HL-60/S4 treated with retinoic acid at 250 ng/mL for 4 days and 3 days (cell line): ENCODE results near the gene ARL16.

Experiments
- in situ Hi-C: fragments of 300-500 bp; cut with MboI; formaldehyde crosslinking; loops from 2 replicates; pipeline ENCODE4 v1.7.0; 2022; ENCODE audit warnings: low sequenced_read_pairs

The ARL16 gene

GRCh38 chr17:81713004-81713555 lies 29.5 kb upstream of the ARL16 start:
- in situ Hi-C loops, result no loop called here

- in situ Hi-C loops, result no loop called here
Observed at GRCh38 chr17:81712468-81713003, 28.9 kb upstream of the ARL16 start.

DNA sequence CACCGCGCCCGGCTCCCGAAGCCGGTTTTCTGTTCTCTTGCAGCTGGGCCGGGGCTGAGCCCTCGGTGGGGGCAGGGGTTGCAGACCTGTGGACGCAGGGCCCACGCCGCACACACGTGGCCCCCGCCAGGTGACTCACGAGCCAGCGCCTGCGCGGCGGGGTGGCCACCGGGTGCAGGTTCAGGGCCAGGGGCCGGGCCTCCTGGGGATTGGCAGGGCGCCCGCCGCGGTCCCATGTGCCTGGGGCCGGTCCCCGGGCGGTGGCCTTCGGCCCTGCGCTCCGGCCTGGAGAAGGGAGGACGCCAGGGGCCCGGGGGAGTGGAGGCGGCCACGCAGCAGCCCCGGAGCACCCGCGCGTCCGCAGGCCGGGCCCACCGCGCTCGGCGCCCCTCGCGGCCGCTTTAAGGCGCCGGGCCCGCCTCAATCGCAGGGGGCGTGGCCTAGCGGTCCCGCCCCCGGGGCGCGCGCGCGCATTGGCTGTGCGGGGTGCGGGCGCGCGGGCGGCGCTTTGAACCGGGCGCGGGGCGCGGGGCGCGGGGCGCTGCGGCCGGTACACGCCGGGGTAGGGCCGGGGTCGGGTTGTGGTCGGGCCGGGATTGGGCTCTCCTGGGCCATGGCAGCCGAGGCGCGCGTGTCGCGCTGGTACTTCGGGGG lies 28.3 kb upstream of the ARL16 start, which contains the start of gene SLC25A10:
TSS of gene SLC25A10 (plus strand) at position 471 of the 654 bp plus-strand sequence. CDS start at position 614, 143 bp downstream.
- in situ Hi-C loops, result no loop called here

GRCh38 chr17:81710514-81711308 lies 27.1 kb upstream of the ARL16 start:
- in situ Hi-C loops, result no loop called here

DNA sequence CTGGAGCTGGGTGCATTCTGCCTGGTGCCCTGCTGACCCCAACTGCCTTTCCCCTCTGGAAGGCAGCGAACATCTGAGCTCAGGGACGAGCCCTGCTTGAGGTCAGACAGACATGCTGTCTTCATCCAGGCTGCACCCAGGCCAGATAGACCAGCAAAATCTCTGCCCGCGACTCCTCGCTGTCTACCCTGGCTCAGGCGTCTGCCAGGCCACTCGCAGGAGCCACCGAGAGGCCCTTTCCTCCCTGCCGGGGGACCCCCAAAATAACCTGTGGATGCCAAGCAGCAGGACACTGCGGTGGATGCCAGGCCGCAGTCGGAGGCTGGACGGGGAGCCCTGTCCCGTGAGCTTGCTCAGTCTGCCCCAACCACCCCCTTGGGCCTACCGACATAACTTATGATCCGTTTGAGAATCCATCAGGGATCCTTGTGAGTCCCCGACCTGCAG lies 25.2 kb upstream of the ARL16 start:
- in situ Hi-C loops, result no loop called here

- in situ Hi-C loops, result no loop called here
Observed at GRCh38 chr17:81707725-81708646, 24.4 kb upstream of the ARL16 start.

DNA sequence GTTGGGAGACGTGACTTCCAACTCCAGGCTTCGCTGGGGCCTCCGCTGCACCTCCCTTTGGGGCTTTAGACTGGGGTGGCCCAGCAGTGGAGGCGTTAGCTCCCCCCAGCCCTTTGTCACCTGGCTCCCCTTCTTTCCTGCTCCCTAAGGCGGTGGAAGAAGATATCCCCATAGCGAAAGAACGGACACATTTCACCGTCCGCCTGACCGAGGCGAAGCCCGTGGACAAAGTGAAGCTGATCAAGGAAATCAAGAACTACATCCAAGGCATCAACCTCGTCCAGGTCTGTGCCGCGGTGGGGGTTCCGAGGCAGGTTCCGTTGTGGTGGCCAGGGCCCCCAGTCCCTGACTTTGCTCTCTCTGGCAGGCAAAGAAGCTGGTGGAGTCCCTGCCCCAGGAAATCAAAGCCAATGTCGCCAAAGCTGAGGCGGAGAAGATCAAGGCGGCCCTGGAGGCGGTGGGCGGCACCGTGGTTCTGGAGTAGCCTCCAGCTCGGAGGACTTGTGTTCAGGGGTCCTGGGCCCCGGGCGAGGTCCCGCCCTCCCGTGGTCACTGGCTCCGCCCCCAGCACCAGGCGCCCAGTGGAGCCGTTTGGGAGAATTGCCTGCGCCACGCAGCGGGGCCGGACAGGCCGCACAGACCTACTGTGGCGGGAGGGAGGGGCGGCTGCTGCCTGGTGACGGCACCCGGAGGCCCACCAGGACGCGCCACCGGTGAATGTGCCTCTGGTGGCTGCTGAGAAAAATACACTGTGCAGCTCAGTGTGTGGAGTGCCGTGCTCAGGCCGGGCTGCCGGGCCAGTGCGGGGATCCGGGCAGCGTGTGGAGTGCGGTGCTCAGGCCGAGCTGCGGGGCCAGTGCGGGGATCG lies 23.4 kb upstream of the ARL16 start:
- in situ Hi-C loops, result no loop called here

- in situ Hi-C loops, result no loop called here
Observed at GRCh38 chr17:81706232-81706611, 22.6 kb upstream of the ARL16 start.

DNA sequence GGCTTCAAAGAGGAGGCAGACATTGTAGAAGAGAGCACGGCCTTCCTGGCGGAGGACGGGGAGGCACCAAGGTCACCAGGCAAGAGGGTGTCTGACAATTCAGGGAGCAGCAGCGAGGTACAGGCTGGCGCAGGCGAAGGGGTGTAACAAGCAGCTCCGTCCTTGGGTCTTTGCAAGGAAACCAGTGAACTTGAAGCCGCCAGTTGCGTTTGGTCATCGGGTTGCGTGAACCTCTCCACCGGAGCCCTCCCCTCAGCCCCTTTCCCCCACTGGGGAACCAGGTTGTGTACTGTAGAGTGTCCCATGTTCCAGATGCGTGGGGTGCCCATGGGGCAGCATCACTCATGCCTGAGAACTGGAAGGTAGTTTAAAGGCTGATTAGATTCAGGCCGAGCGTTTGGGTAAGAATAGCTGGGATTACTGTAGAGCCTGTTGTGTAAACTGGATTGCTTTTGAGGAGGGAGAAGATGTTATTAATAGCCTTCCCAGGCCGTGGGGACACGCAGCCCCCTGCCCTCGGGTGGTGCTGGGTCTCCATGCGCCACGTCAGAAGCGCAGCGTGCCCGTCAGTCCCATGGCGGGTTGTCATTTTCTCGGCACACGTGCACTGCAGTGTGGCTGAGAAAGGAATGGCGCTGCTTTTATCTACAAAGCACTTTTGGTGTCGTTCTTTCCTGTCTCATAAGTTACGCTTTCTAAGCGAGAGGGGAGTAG lies 22.1 kb upstream of the ARL16 start:
- in situ Hi-C loops, result no loop called here

GRCh38 chr17:81703747-81704654 lies 20.4 kb upstream of the ARL16 start:
- in situ Hi-C loops, result no loop called here

- in situ Hi-C loops, result no loop called here
Observed at GRCh38 chr17:81702934-81703746, 19.5 kb upstream of the ARL16 start, which contains the start of gene MRPL12. MRPL12 (plus strand) TSS chr17:81703367; CDS start chr17:81703502, 135 bp downstream.

DNA sequence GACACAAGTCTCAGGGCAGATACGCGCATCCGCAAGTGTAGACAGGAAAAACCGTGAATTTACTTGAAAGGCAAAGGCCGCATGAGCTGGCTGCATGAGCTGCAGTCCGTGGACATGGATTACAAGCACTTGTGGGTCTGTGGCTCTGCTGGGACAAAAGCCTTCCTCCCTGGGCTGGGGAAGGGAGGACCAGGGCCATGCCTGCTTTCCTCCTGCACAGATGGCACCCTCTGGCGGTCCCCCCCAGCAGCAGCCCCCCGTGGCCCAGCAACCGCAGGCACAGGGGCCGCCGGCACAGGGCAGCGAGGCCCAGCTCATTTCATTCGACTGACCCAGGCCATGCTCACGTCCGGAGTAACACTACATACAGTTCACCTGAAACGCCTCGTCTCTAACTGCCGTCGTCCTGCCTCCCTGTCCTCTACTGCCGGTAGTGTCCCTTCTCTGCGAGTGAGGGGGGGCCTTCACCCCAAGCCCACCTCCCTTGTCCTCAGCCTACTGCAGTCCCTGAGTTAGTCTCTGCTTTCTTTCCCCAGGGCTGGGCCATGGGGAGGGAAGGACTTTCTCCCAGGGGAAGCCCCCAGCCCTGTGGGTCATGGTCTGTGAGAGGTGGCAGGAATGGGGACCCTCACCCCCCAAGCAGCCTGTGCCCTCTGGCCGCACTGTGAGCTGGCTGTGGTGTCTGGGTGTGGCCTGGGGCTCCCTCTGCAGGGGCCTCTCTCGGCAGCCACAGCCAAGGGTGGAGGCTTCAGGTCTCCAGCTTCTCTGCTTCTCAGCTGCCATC lies 17.9 kb upstream of the ARL16 start:
- in situ Hi-C loops, result no loop called here

- in situ Hi-C loops, result no loop called here
Observed at GRCh38 chr17:81700353-81701287, 17.0 kb upstream of the ARL16 start.

- in situ Hi-C loops, result no loop called here
Observed at GRCh38 chr17:81697261-81698044, 13.9 kb upstream of the ARL16 start.
